IgD-negative memory B cell (primary cell): ENCODE results near the gene METAP1. TPM values are rescaled to one million over a fixed set of nuclear protein-coding genes. Genes with fewer than 3 reads are reported as not detected.
"Not testable (repeated sequence)": the region's sequence is repeated elsewhere in the genome, so short reads cannot be mapped to it uniquely, and the experiment has no call there.

Source experiments
- H3K27ac Mint-ChIP-seq, 3 donors: one replicate each; pipeline ENCODE4 v1.8.0; 2020 to 2022; ENCODE audit warnings: mild to moderate bottlenecking in 3 of 3, mixed read lengths in 3 of 3, moderate library complexity in 1 of 3
- H3K27me3 Mint-ChIP-seq: one replicate; pipeline ENCODE4 v1.8.0; 2021; ENCODE audit warnings: mixed read lengths
- H3K36me3 Mint-ChIP-seq: one replicate; pipeline ENCODE4 v1.8.0; 2020; ENCODE audit warnings: mild to moderate bottlenecking, mixed read lengths
- H3K4me1 Mint-ChIP-seq, 3 donors: one replicate each; pipeline ENCODE4 v1.8.0; 2020 to 2022; ENCODE audit warnings: mixed read lengths in 3 of 3, mild to moderate bottlenecking in 1 of 3
- H3K4me3 Mint-ChIP-seq, 4 donors: one replicate each; pipeline ENCODE4 v1.8.0; 2020 to 2022; ENCODE audit warnings: mild to moderate bottlenecking in 4 of 4, mixed read lengths in 4 of 4, moderate library complexity in 3 of 4
- H3K9me3 Mint-ChIP-seq, 3 donors: one replicate each; pipeline ENCODE4 v1.8.0; 2020 to 2021; ENCODE audit warnings: mixed read lengths in 3 of 3, mild to moderate bottlenecking in 1 of 3
- polyA plus RNA-seq: library from polyadenylated mRNA; unstranded; fragments of 300-500 nt; fragmentation: Illumina TruSeq; gene quantifications from one replicate; pipeline ENCODE4 v1.2.3, GENCODE V29; 2021

METAP1 gene
- polyA plus RNA-seq, 1 donor from 2014 or later = 27.1 TPM

- no peak overlapping the region for H3K27ac Mint-ChIP-seq
Measured at GRCh38 chr4:99059550-99059949, 64.0 kb downstream of the METAP1 start.

GRCh38 chr4:99061048-99061700 lies 65.7 kb downstream of the METAP1 start:
- H3K27me3 Mint-ChIP-seq = no peaks in the 10 kb centered on the region
- peaks cover 1% of the 10 kb centered on the region for H3K36me3 Mint-ChIP-seq
- H3K4me3 Mint-ChIP-seq = peak overlapping the region in 1 of 4 donors; percentile 28

More at GRCh38 chr4:99059550-99059949, 64.0 kb downstream of the METAP1 start:
- Mint-ChIP-seq H3K4me1 (peaks cover 6 to 10% (median 9%) of the 10 kb centered on the region in 3 donors), H3K36me3 (peaks cover 3% of the 10 kb centered on the region), H3K27me3 (no peaks in the 10 kb centered on the region), H3K9me3 (no peaks in the 10 kb centered on the region), H3K4me3 (peak overlapping the region in 1 of 4 donors; percentile 14)

GRCh38 chr4:99062120-99062519 lies 66.6 kb downstream of the METAP1 start:
- Mint-ChIP-seq H3K27me3 (no peaks in the 10 kb centered on the region), H3K36me3 (no peaks in the 10 kb centered on the region), H3K4me1 (peaks cover 0 to 3% (median 0%) of the 10 kb centered on the region in 3 donors), H3K4me3 (no peak overlapping the region), H3K9me3 (no peaks in the 10 kb centered on the region), H3K27ac (peak overlapping the region in 1 of 3 donors; percentile 59)

More at GRCh38 chr4:99061048-99061700, 65.7 kb downstream of the METAP1 start:
- peaks cover 1 to 4% (median 2%) of the 10 kb centered on the region in 3 donors for H3K4me1 Mint-ChIP-seq
- no peaks in the 10 kb centered on the region for H3K9me3 Mint-ChIP-seq
- peak overlapping the region in 2 of 3 donors; percentile 42 to 85 for H3K27ac Mint-ChIP-seq

GRCh38 chr4:99065521-99065920 lies 70.0 kb downstream of the METAP1 start:
- H3K27me3 Mint-ChIP-seq = not testable (repeated sequence)

GRCh38 chr4:99067617-99068016 lies 72.1 kb downstream of the METAP1 start:
- Mint-ChIP-seq H3K36me3 (peaks cover 2% of the 10 kb centered on the region), H3K4me1 (no peaks in the 10 kb centered on the region), H3K4me3 (no peak overlapping the region), H3K27ac (no peak overlapping the region), H3K9me3 (no peaks in the 10 kb centered on the region), H3K27me3 (no peaks in the 10 kb centered on the region)

More at GRCh38 chr4:99065521-99065920, 70.0 kb downstream of the METAP1 start:
- not testable (repeated sequence) for H3K9me3 Mint-ChIP-seq, H3K27ac Mint-ChIP-seq, H3K4me3 Mint-ChIP-seq, H3K36me3 Mint-ChIP-seq, H3K4me1 Mint-ChIP-seq

- no peaks in the 10 kb centered on the region for H3K27me3 Mint-ChIP-seq
- H3K36me3 Mint-ChIP-seq = peaks cover 3% of the 10 kb centered on the region
- H3K9me3 Mint-ChIP-seq = no peaks in the 10 kb centered on the region
- no peak overlapping the region for H3K27ac Mint-ChIP-seq
- H3K4me3 Mint-ChIP-seq = no peak overlapping the region
- no peaks in the 10 kb centered on the region for H3K4me1 Mint-ChIP-seq
Measured at GRCh38 chr4:99071159-99071558, 75.6 kb downstream of the METAP1 start.

GRCh38 chr4:99074816-99075215 lies 79.3 kb downstream of the METAP1 start:
- H3K4me3 Mint-ChIP-seq = no peak overlapping the region
- H3K9me3 Mint-ChIP-seq = no peaks in the 10 kb centered on the region
- peaks cover 4% of the 10 kb centered on the region for H3K36me3 Mint-ChIP-seq
- H3K4me1 Mint-ChIP-seq = no peaks in the 10 kb centered on the region
- H3K27me3 Mint-ChIP-seq = no peaks in the 10 kb centered on the region
- no peak overlapping the region for H3K27ac Mint-ChIP-seq

GRCh38 chr4:99076292-99076976 lies 80.9 kb downstream of the METAP1 start:
- peaks cover 4% of the 10 kb centered on the region for H3K36me3 Mint-ChIP-seq
- H3K27ac Mint-ChIP-seq = peak overlapping the region in 1 of 3 donors; percentile 71
- H3K4me3 Mint-ChIP-seq = no peak overlapping the region
- no peaks in the 10 kb centered on the region for H3K27me3 Mint-ChIP-seq
- H3K9me3 Mint-ChIP-seq = no peaks in the 10 kb centered on the region
- H3K4me1 Mint-ChIP-seq = no peaks in the 10 kb centered on the region

- no peak overlapping the region for H3K4me3 Mint-ChIP-seq
- peaks cover 4% of the 10 kb centered on the region for H3K36me3 Mint-ChIP-seq
- no peaks in the 10 kb centered on the region for H3K4me1 Mint-ChIP-seq
- no peak overlapping the region for H3K27ac Mint-ChIP-seq
- H3K9me3 Mint-ChIP-seq = no peaks in the 10 kb centered on the region
- H3K27me3 Mint-ChIP-seq = no peaks in the 10 kb centered on the region
Measured at GRCh38 chr4:99077177-99077576, 81.7 kb downstream of the METAP1 start.

- H3K4me1 Mint-ChIP-seq = no peaks in the 10 kb centered on the region
- peaks cover 4% of the 10 kb centered on the region for H3K36me3 Mint-ChIP-seq
- no peak overlapping the region for H3K4me3 Mint-ChIP-seq
Measured at GRCh38 chr4:99078336-99078735, 82.8 kb downstream of the METAP1 start.

GRCh38 chr4:99078931-99079624 lies 83.6 kb downstream of the METAP1 start:
- no peaks in the 10 kb centered on the region for H3K4me1 Mint-ChIP-seq
- no peaks in the 10 kb centered on the region for H3K9me3 Mint-ChIP-seq
- no peaks in the 10 kb centered on the region for H3K27me3 Mint-ChIP-seq
- H3K4me3 Mint-ChIP-seq = no peak overlapping the region
- peak overlapping the region in 1 of 3 donors; percentile 58 for H3K27ac Mint-ChIP-seq
- peaks cover 6% of the 10 kb centered on the region for H3K36me3 Mint-ChIP-seq

More at GRCh38 chr4:99078336-99078735, 82.8 kb downstream of the METAP1 start:
- no peaks in the 10 kb centered on the region for H3K27me3 Mint-ChIP-seq
- no peak overlapping the region for H3K27ac Mint-ChIP-seq
- H3K9me3 Mint-ChIP-seq = no peaks in the 10 kb centered on the region

GRCh38 chr4:99079625-99080295 lies 84.2 kb downstream of the METAP1 start:
- Mint-ChIP-seq H3K4me3 (peak overlapping the region in 1 of 4 donors; percentile 23), H3K4me1 (peaks cover 0 to 4% (median 0%) of the 10 kb centered on the region in 3 donors), H3K27me3 (no peaks in the 10 kb centered on the region), H3K9me3 (no peaks in the 10 kb centered on the region), H3K27ac (peak overlapping the region in 1 of 3 donors; percentile 58), H3K36me3 (peaks cover 4% of the 10 kb centered on the region)

- not testable (repeated sequence) for H3K27ac Mint-ChIP-seq
Measured at GRCh38 chr4:99080869-99081268, 85.3 kb downstream of the METAP1 start.

GRCh38 chr4:99082192-99082591 lies 86.7 kb downstream of the METAP1 start:
- no peaks in the 10 kb centered on the region for H3K27me3 Mint-ChIP-seq
- H3K36me3 Mint-ChIP-seq = peaks cover 4% of the 10 kb centered on the region
- no peak overlapping the region for H3K27ac Mint-ChIP-seq
- H3K9me3 Mint-ChIP-seq = no peaks in the 10 kb centered on the region
- peaks cover 3 to 11% (median 5%) of the 10 kb centered on the region in 3 donors for H3K4me1 Mint-ChIP-seq
- H3K4me3 Mint-ChIP-seq = no peak overlapping the region

More at GRCh38 chr4:99080869-99081268, 85.3 kb downstream of the METAP1 start:
- H3K36me3 Mint-ChIP-seq, H3K4me3 Mint-ChIP-seq, H3K27me3 Mint-ChIP-seq, H3K4me1 Mint-ChIP-seq, H3K9me3 Mint-ChIP-seq: not testable (repeated sequence)

GRCh38 chr4:99084595-99084994 lies 89.1 kb downstream of the METAP1 start:
- Mint-ChIP-seq H3K4me3 (peak overlapping the region in 1 of 4 donors; percentile 45), H3K36me3 (peaks cover 4% of the 10 kb centered on the region), H3K27me3 (no peaks in the 10 kb centered on the region), H3K27ac (no peak overlapping the region), H3K4me1 (peaks cover 14 to 28% (median 19%) of the 10 kb centered on the region in 3 donors), H3K9me3 (no peaks in the 10 kb centered on the region)
